ENCODE measurements around the gene ALDH16A1. TPM values are rescaled to one million over a fixed set of nuclear protein-coding genes. Genes with fewer than 3 reads are reported as not detected.

Gene ALDH16A1
- total RNA-seq, 1 donor from 2014 or later, result 24.4 TPM

- TF ChIP-seq, protein P1, sequence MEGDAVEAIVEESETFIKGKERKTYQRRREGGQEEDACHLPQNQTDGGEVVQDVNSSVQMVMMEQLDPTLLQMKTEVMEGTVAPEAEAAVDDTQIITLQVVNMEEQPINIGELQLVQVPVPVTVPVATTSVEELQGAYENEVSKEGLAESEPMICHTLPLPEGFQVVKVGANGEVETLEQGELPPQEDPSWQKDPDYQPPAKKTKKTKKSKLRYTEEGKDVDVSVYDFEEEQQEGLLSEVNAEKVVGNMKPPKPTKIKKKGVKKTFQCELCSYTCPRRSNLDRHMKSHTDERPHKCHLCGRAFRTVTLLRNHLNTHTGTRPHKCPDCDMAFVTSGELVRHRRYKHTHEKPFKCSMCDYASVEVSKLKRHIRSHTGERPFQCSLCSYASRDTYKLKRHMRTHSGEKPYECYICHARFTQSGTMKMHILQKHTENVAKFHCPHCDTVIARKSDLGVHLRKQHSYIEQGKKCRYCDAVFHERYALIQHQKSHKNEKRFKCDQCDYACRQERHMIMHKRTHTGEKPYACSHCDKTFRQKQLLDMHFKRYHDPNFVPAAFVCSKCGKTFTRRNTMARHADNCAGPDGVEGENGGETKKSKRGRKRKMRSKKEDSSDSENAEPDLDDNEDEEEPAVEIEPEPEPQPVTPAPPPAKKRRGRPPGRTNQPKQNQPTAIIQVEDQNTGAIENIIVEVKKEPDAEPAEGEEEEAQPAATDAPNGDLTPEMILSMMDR (IDR thresholded peaks at IDR 0.05; ENCODE audit: unreplicated experiment), result no peak
- DNase-seq (ENCODE audit: low spot score in 2 of 2, unreplicated experiment in 2 of 2), result no peak
- Mint-ChIP-seq H3K27me3 (ENCODE audit: low read depth) (peaks cover 84% of the 10 kb centered on the region), H3K4me3 (no peak overlapping the region), H3K36me3 (no peaks in the 10 kb centered on the region), H3K27ac (no peak overlapping the region), H3K4me1 (peaks cover 20% of the 10 kb centered on the region), H3K9me3 (no peaks in the 10 kb centered on the region)
These were observed 13.2 kb upstream of the ALDH16A1 start for GRCh38 chr19:49439836-49440235.

- H3K27ac Mint-ChIP-seq, result no peak overlapping the region
- peaks cover 76% of the 10 kb centered on the region for H3K27me3 Mint-ChIP-seq (ENCODE audit: low read depth)
- H3K4me1 Mint-ChIP-seq, result peaks cover 20% of the 10 kb centered on the region
- DNase-seq (ENCODE audit: low spot score in 2 of 2, unreplicated experiment in 2 of 2), result no peak
- no peaks in the 10 kb centered on the region for H3K36me3 Mint-ChIP-seq
- TF ChIP-seq, protein P1 (IDR thresholded peaks at IDR 0.05; ENCODE audit: unreplicated experiment), result no peak
- H3K4me3 Mint-ChIP-seq, result peak overlapping the region; percentile 44
- H3K9me3 Mint-ChIP-seq, result no peaks in the 10 kb centered on the region
These were observed 12.4 kb upstream of the ALDH16A1 start for GRCh38 chr19:49440439-49441209.

- TF ChIP-seq, protein P1 (IDR thresholded peaks at IDR 0.05; ENCODE audit: unreplicated experiment), result no peak
- no peak within 1 kb of the TSS for H3K27ac Mint-ChIP-seq
These were observed 11.6 kb upstream of the ALDH16A1 start, which contains the start of gene SLC17A7 for GRCh38 chr19:49441210-49441959. TSS of gene SLC17A7 (minus strand) at chr19:49441527. CDS start at chr19:49441379, 148 bp downstream.

DNA sequence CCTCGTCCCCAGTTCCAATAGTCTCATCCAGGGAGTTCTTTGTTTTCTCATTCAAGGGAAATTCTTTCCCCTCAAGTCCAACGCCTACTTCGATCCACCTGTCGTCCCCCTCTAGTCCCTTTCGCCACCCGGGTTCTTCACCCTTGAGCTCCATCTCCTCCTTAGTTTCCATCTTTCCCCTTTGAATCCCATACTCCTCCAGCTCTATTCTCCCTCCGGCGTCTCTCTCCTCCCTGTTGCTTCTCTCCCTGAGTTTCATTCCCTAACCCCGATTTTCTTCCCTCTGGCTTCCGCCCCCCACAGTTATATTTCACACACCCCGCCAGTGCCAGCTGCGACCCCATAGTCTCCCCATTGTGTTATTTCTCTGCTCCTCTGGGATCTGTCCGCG, 11.1 kb upstream of the ALDH16A1 start:
- Mint-ChIP-seq H3K36me3 (peaks cover 4% of the 10 kb centered on the region), H3K27me3 (ENCODE audit: low read depth) (peaks cover 63% of the 10 kb centered on the region), H3K9me3 (no peaks in the 10 kb centered on the region), H3K27ac (no peak overlapping the region), H3K4me1 (peaks cover 18% of the 10 kb centered on the region), H3K4me3 (peak overlapping the region; percentile 75)
- TF ChIP-seq, protein P1 (IDR thresholded peaks at IDR 0.05; ENCODE audit: unreplicated experiment), result no peak
- DNase-seq (ENCODE audit: low spot score in 2 of 2, unreplicated experiment in 2 of 2), result no peak

More at GRCh38 chr19:49441210-49441959, 11.6 kb upstream of the ALDH16A1 start, which contains the start of gene SLC17A7:
- peak within 1 kb of the TSS; percentile 75 for H3K4me3 Mint-ChIP-seq
- peaks cover 68% of the 10 kb centered on the region for H3K27me3 Mint-ChIP-seq (ENCODE audit: low read depth)
- no peak for DNase-seq (ENCODE audit: low spot score in 2 of 2, unreplicated experiment in 2 of 2)
- no peaks in the 10 kb centered on the region for H3K9me3 Mint-ChIP-seq
- peaks cover 20% of the 10 kb centered on the region for H3K4me1 Mint-ChIP-seq
- H3K36me3 Mint-ChIP-seq, result no peaks in the 10 kb centered on the region

- peaks cover 59% of the 10 kb centered on the region for H3K27me3 Mint-ChIP-seq (ENCODE audit: low read depth)
- no peaks in the 10 kb centered on the region for H3K9me3 Mint-ChIP-seq
- DNase-seq (ENCODE audit: low spot score in 2 of 2, unreplicated experiment in 2 of 2), result no peak
- peak overlapping the region; percentile 75 for H3K4me3 Mint-ChIP-seq
- H3K27ac Mint-ChIP-seq, result no peak overlapping the region
- H3K4me1 Mint-ChIP-seq, result peaks cover 18% of the 10 kb centered on the region
- TF ChIP-seq, protein P1 (IDR thresholded peaks at IDR 0.05; ENCODE audit: unreplicated experiment), result no peak
- H3K36me3 Mint-ChIP-seq, result peaks cover 4% of the 10 kb centered on the region
These were observed 10.7 kb upstream of the ALDH16A1 start for GRCh38 chr19:49442354-49442753.

Measured in mesothelial cell of epicardium (in vitro differentiated cells).